A673 (cell line): ENCODE data around the gene ENHO. TPM values are rescaled to one million over a fixed set of nuclear protein-coding genes. Genes with fewer than 3 reads are reported as not detected.
"Not testable (repeated sequence)": the region's sequence is repeated elsewhere in the genome, so short reads cannot be mapped to it uniquely, and the experiment has no call there.

Experiments used
- BruUV-seq: library from RNA; stranded (reverse); fragments of 400-500 nt; replicated peaks from 2 replicates; lab custom pipeline; 2021; lab: Mats Ljungman, UMichigan
- CTCF ChIA-PET: fragments of 300-600 bp; sonication (Branson Sonifier 250); formaldehyde crosslinking; loops from one replicate; lab custom pipeline; 2022; ENCODE audit warnings: antibody characterized with exemption; lab: Charles Lee
- POLR2A ChIA-PET: fragments of 300-600 bp; sonication (Branson Sonifier 250); formaldehyde crosslinking; loops from one replicate; lab custom pipeline; 2022; ENCODE audit warnings: antibody characterized with exemption; ENCODE audit not compliant: low non-redundant PET; lab: Charles Lee
- DNase-seq: peaks from one replicate; pipeline ENCODE4 v3.0.0-alpha.2; 2015; ENCODE audit warnings: low spot score
- H3K27ac ChIP-seq: fragments of 200-600 bp; sonication (generic); 2 replicates; pipeline ENCODE4 v1.5.1; 2016; ENCODE audit warnings: mixed run types, low read depth, mild to moderate bottlenecking, mixed read lengths, antibody characterized with exemption, low read length; ENCODE audit not compliant: poor library complexity, severe bottlenecking
- H3K27me3 ChIP-seq: fragments of 200-600 bp; sonication (generic); replicated peaks from 2 replicates; pipeline ENCODE4 v1.6.1; 2017; ENCODE audit warnings: mixed run types, low read depth, mild to moderate bottlenecking, mixed read lengths, antibody characterized with exemption, low read length; ENCODE audit not compliant: insufficient read depth, poor library complexity
- H3K36me3 ChIP-seq: fragments of 200-600 bp; sonication (generic); 2 replicates; pipeline ENCODE4 v1.6.1; 2016; ENCODE audit warnings: mixed run types, mild to moderate bottlenecking, mixed read lengths, antibody characterized with exemption, low read length; ENCODE audit not compliant: insufficient read depth, poor library complexity, severe bottlenecking
- H3K4me1 ChIP-seq: fragments of 200-600 bp; sonication (generic); 2 replicates; pipeline ENCODE4 v1.6.1; 2017; ENCODE audit warnings: mixed run types, mild to moderate bottlenecking, mixed read lengths, antibody characterized with exemption, low read length; ENCODE audit not compliant: insufficient read depth, poor library complexity, severe bottlenecking
- H3K4me3 ChIP-seq: fragments of 200-600 bp; sonication (generic); 2 replicates; pipeline ENCODE4 v1.5.1; 2016; ENCODE audit warnings: low read depth, mixed run types, mild to moderate bottlenecking, mixed read lengths, low read length; ENCODE audit not compliant: poor library complexity, severe bottlenecking
- H3K9me3 ChIP-seq: fragments of 200-600 bp; sonication (generic); 2 replicates; pipeline ENCODE4 v1.6.1; 2016; ENCODE audit warnings: mixed run types, low read depth, mild to moderate bottlenecking, mixed read lengths, antibody characterized with exemption, low read length; ENCODE audit not compliant: poor library complexity, severe bottlenecking
- CTCF ChIP-seq: fragments of 300-800, 200-600 bp; sonication (generic); conservative IDR thresholded peaks from 2 replicates; pipeline ENCODE4 v1.5.1; 2017; ENCODE audit warnings: low read depth, mild to moderate bottlenecking, antibody characterized with exemption, low read length, moderate library complexity, mixed read lengths
- EZH2 ChIP-seq: fragments of 200-600 bp; sonication (generic); IDR thresholded peaks from 2 replicates; pipeline ENCODE4 v1.6.1; 2017; ENCODE audit warnings: borderline replicate concordance, low read depth, mild to moderate bottlenecking, mixed read lengths, antibody characterized with exemption, low read length; ENCODE audit not compliant: poor library complexity, severe bottlenecking
- intact Hi-C: fragments of 100-400 bp; cut with micrococcal nuclease; formaldehyde crosslinking; loops from one replicate; pipeline ENCODE4 v1.10.0; 2022; ENCODE audit not compliant: unreplicated experiment
- total RNA-seq: library from RNA; stranded (reverse); gene quantifications from 2 replicates; pipeline ENCODE4 v1.2.3, GENCODE V29; 2021

ENHO gene
- total RNA-seq, 1 experiment from 2014 or later = 1.2 TPM

- Histone ChIP-seq H3K4me1 (no peaks in the 10 kb centered on the region), H3K27ac (no peak overlapping the region), H3K4me3 (no peak overlapping the region), H3K9me3 (no peaks in the 10 kb centered on the region), H3K36me3 (no peaks in the 10 kb centered on the region), H3K27me3 (peaks cover under 1% of the 10 kb centered on the region)
- CTCF ChIA-PET = no interaction called here
- POLR2A ChIA-PET = no interaction called here
- TF ChIP-seq CTCF (no peak), EZH2 (no peak)
- intact Hi-C loops = no loop called here
- DNase-seq = no peak
- no TSS peak for BruUV-seq
Measured at GRCh38 chr9:34540827-34541226, 18.0 kb upstream of the ENHO start.

GRCh38 chr9:34536685-34537084 lies 13.9 kb upstream of the ENHO start:
- Histone ChIP-seq H3K4me3 (no peak overlapping the region), H3K4me1 (no peaks in the 10 kb centered on the region), H3K27ac (no peak overlapping the region), H3K36me3 (no peaks in the 10 kb centered on the region), H3K9me3 (no peaks in the 10 kb centered on the region), H3K27me3 (peaks cover 13% of the 10 kb centered on the region)
- no peak for DNase-seq
- intact Hi-C loops = no loop called here
- no peak for TF ChIP-seq EZH2
- TF ChIP-seq CTCF = no peak
- CTCF ChIA-PET = interaction anchor here (0.7 kb wide), 1 partner anchor 67 kb away, joined by 7 read pairs; no protein-coding TSS in a partner anchor
- BruUV-seq = no TSS peak
- POLR2A ChIA-PET = no interaction called here

GRCh38 chr9:34532041-34532440 lies 9.3 kb upstream of the ENHO start:
- H3K36me3 ChIP-seq, H3K4me3 ChIP-seq, intact Hi-C loops, H3K27ac ChIP-seq, POLR2A ChIA-PET, CTCF ChIA-PET, H3K4me1 ChIP-seq, BruUV-seq, DNase-seq, H3K9me3 ChIP-seq: not testable (repeated sequence)
- peaks cover 13% of the 10 kb centered on the region for H3K27me3 ChIP-seq

GRCh38 chr9:34526026-34526425 lies 3.2 kb upstream of the ENHO start:
- POLR2A ChIA-PET = no interaction called here
- DNase-seq = no peak
- intact Hi-C loops = no loop called here

More at GRCh38 chr9:34526026-34526425, 3.2 kb upstream of the ENHO start:
- no peaks in the 10 kb centered on the region for H3K27me3 ChIP-seq
- CTCF ChIA-PET = no interaction called here
- BruUV-seq = no TSS peak
- no peaks in the 10 kb centered on the region for H3K36me3 ChIP-seq
- H3K4me3 ChIP-seq = no peak overlapping the region
- H3K9me3 ChIP-seq = no peaks in the 10 kb centered on the region
- TF ChIP-seq CTCF (no peak), EZH2 (no peak)
- peaks cover 10% of the 10 kb centered on the region for H3K4me1 ChIP-seq
- H3K27ac ChIP-seq = no peak overlapping the region
